K562 (cell line): ENCODE results near the gene INO80C. TPM values are rescaled to one million over a fixed set of nuclear protein-coding genes. Genes with fewer than 3 reads are reported as not detected.
A peak's percentile ranks its signal among the peaks of the same experiment; 100 is the strongest.

Source experiments
- ATAC-seq: fragments of 200-7000 bp; cut with Tn5 transposase; 3 replicates; pipeline ENCODE4 v1.9.1; 2020; ENCODE audit warnings: moderate library complexity
- BruUV-seq: library from RNA; stranded (reverse); fragments of 400-500 nt; replicated peaks from 2 replicates; lab custom pipeline; 2021; lab: Mats Ljungman, UMichigan
- CTCF ChIA-PET: fragments of 300-600 bp; formaldehyde crosslinking; extraction: SDS; loops from one replicate; lab custom pipeline; 2021; ENCODE audit warnings: low intra/inter-chr PET ratio; lab: Yijun Ruan, JAX
- POLR2A ChIA-PET: fragments of 300-600, 350-650 bp; sonication (Branson Sonifier 250); formaldehyde crosslinking; extraction: SDS; loops from one replicate; lab custom pipeline; 2021; ENCODE audit warnings: antibody characterized with exemption, inconsistent platforms; lab: Yijun Ruan, JAX
- DNase-seq, 4 experiments: peaks; one replicate each; pipeline versions ENCODE4 v3.0.0 to v3.0.0-alpha.2; 2011 to 2018; ENCODE audit warnings: low spot score in 3 of 4, mixed read lengths in 3 of 4; ENCODE audit errors: extremely low read depth in 1 of 4
- FAIRE-seq: peaks from 2 replicates; lab custom pipeline; 2011; peaks lifted over from hg19 to GRCh38; lab: Jason Lieb, UNC
- H2AFZ ChIP-seq: 2 replicates; pipeline ENCODE4 v1.6.0; 2011; ENCODE audit warnings: low read depth, low read length, control low read depth, inconsistent platforms
- H3K27ac ChIP-seq: fragments of 200-600 bp; 3 replicates; pipeline ENCODE4 v1.8.0; 2011; ENCODE audit warnings: low read depth, mild to moderate bottlenecking, control low read depth, inconsistent platforms, low read length, moderate library complexity, mixed read lengths; ENCODE audit errors: extremely low read depth
- H3K27me3 ChIP-seq, 2 experiments: fragments of 300-600 bp in 1 of 2; 2 replicates in 1 of 2; 3 replicates in 1 of 2; pipeline versions ENCODE4 v1.6.0 to v1.8.0; 2011; ENCODE audit warnings: inconsistent platforms in 2 of 2, low read length in 2 of 2, mild to moderate bottlenecking in 1 of 2, mixed read lengths in 1 of 2, moderate library complexity in 1 of 2; ENCODE audit not compliant: control insufficient read depth in 2 of 2, insufficient read depth in 2 of 2
- H3K36me3 ChIP-seq: fragments of 300-600 bp; 3 replicates; pipeline ENCODE4 v1.8.0; 2011; ENCODE audit warnings: mild to moderate bottlenecking, low read length, inconsistent platforms; ENCODE audit not compliant: control insufficient read depth, insufficient read depth
- H3K4me1 ChIP-seq, 2 experiments: fragments of 200-600 bp in 1 of 2; replicated peaks in 1 of 2; 2 replicates in 1 of 2; 3 replicates in 1 of 2; pipeline versions ENCODE4 v1.5.1 to v1.8.0; 2011; ENCODE audit warnings: inconsistent platforms in 2 of 2, low read length in 2 of 2, mild to moderate bottlenecking in 1 of 2, mixed read lengths in 1 of 2, moderate library complexity in 1 of 2; ENCODE audit not compliant: control insufficient read depth in 2 of 2, insufficient read depth in 2 of 2
- H3K4me2 ChIP-seq: 2 replicates; pipeline ENCODE4 v1.6.1; 2011; ENCODE audit warnings: low read length, control low read depth, inconsistent platforms, mixed read lengths; ENCODE audit not compliant: insufficient read depth
- H3K4me3 ChIP-seq: fragments of 200-600 bp; sonication (generic), shearing (Covaris generic); 2 replicates; pipeline ENCODE4 v1.5.1; 2016; ENCODE audit warnings: control low read depth, inconsistent platforms
- H3K79me2 ChIP-seq: fragments of 200-600 bp; 3 replicates; pipeline ENCODE4 v1.8.0; 2011; ENCODE audit warnings: low read length, inconsistent platforms; ENCODE audit not compliant: control insufficient read depth, insufficient read depth
- H3K9ac ChIP-seq, 2 experiments: 2 replicates each; pipeline versions ENCODE4 v1.6.0 to v1.6.1; 2011; ENCODE audit warnings: low read depth in 2 of 2, low read length in 2 of 2, control low read depth in 1 of 2, inconsistent platforms in 1 of 2, mild to moderate bottlenecking in 1 of 2, mixed read lengths in 1 of 2; ENCODE audit not compliant: insufficient read depth in 1 of 2
- H3K9me1 ChIP-seq: one replicate; pipeline ENCODE4 v1.6.0; 2011; ENCODE audit warnings: inconsistent platforms, mild to moderate bottlenecking, low read length, moderate library complexity; ENCODE audit not compliant: control insufficient read depth, insufficient read depth
- H3K9me3 ChIP-seq: replicated peaks from 2 replicates; pipeline ENCODE4 v1.5.1; 2011; ENCODE audit warnings: low read depth, low read length, inconsistent platforms; ENCODE audit not compliant: control insufficient read depth, insufficient read depth
- H4K20me1 ChIP-seq: replicated peaks from 2 replicates; pipeline ENCODE4 v1.6.1; 2011; ENCODE audit warnings: low read length, inconsistent platforms, mixed read lengths; ENCODE audit not compliant: control insufficient read depth, insufficient read depth
- ARID1B ChIP-seq: fragments of 450-650 bp; IDR thresholded peaks from 2 replicates; pipeline ENCODE4 v1.6.1; 2016; ENCODE audit warnings: antibody characterized with exemption, mild to moderate bottlenecking, inconsistent platforms
- CBFA2T2 ChIP-seq: fragments of 450-650 bp; conservative IDR thresholded peaks from 2 replicates; pipeline ENCODE4 v1.6.1; 2017; ENCODE audit warnings: mild to moderate bottlenecking
- CBFA2T3 ChIP-seq: fragments of 450-650 bp; IDR thresholded peaks from 2 replicates; pipeline ENCODE4 v1.6.1; 2017
- CGGBP1 ChIP-seq: fragments of 250-450 bp; sonication (Bioruptor Pico); IDR thresholded peaks from 2 replicates; pipeline ENCODE4 v1.9.0; 2021; ENCODE audit warnings: mild to moderate bottlenecking
- CTBP1 ChIP-seq: fragments of 450-650 bp; IDR thresholded peaks from 2 replicates; pipeline ENCODE4 v1.6.1; 2016; ENCODE audit warnings: borderline replicate concordance
- JUN ChIP-seq, 2 experiments: sonication (generic) in 1 of 2; formaldehyde crosslinking in 1 of 2; IDR thresholded peaks; 2 replicates each; pipeline versions ENCODE4 v1.6.1 to v1.8.0; 2012 to 2022; ENCODE audit warnings: borderline replicate concordance in 2 of 2, mild to moderate bottlenecking in 2 of 2, improper control_type of control experiment in 1 of 2, low read depth in 1 of 2, low read length in 1 of 2, missing genetic modification reagents in 1 of 2
- JUND ChIP-seq, 2 experiments: IDR thresholded peaks; 2 replicates in 1 of 2; 3 replicates in 1 of 2; pipeline ENCODE4 v1.6.1; 2011; ENCODE audit warnings: borderline replicate concordance in 2 of 2, low read depth in 2 of 2, low read length in 2 of 2, improper control_type of control experiment in 1 of 2, missing biosample characterization in 1 of 2, missing genetic modification characterization in 1 of 2, missing genetic modification reagents in 1 of 2
- MECOM ChIP-seq: fragments of 250-450 bp; sonication (Bioruptor Pico); IDR thresholded peaks from 2 replicates; pipeline ENCODE4 v1.8.0; 2022; ENCODE audit warnings: inconsistent platforms
- NCOR1 ChIP-seq: fragments of 450-650 bp; IDR thresholded peaks from 2 replicates; pipeline ENCODE4 v1.6.1; 2016; ENCODE audit warnings: mild to moderate bottlenecking, moderate library complexity
- NR4A1 ChIP-seq, 2 experiments: fragments of 250-450 bp in 1 of 2; fragments of 450-650 bp in 1 of 2; sonication (Bioruptor Pico) in 1 of 2; IDR thresholded peaks; 2 replicates each; pipeline versions ENCODE4 v1.4.0 to v1.6.1; 2016 to 2020; ENCODE audit warnings: mild to moderate bottlenecking in 2 of 2, missing compliant biosample characterization in 1 of 2, missing genetic modification characterization in 1 of 2, moderate library complexity in 1 of 2
- RCOR1 ChIP-seq, 2 experiments: IDR thresholded peaks; 2 replicates each; pipeline ENCODE4 v1.6.1; 2012; ENCODE audit warnings: low read depth in 2 of 2, low read length in 2 of 2, borderline replicate concordance in 1 of 2, improper control_type of control experiment in 1 of 2
- SLC30A9 ChIP-seq: fragments of 250-450 bp; sonication (Bioruptor Pico); IDR thresholded peaks from 2 replicates; pipeline ENCODE4 v1.8.0; 2022; ENCODE audit warnings: mild to moderate bottlenecking, moderate library complexity
- SMARCE1 ChIP-seq: fragments of 450-650 bp; IDR thresholded peaks from 2 replicates; pipeline ENCODE4 v1.7.1; 2016; ENCODE audit warnings: mild to moderate bottlenecking
- TAF15 ChIP-seq: fragments of 200-400 bp; formaldehyde crosslinking; IDR thresholded peaks from 2 replicates; pipeline ENCODE4 v1.6.1; 2017; ENCODE audit warnings: mild to moderate bottlenecking, low read depth, low read length, moderate library complexity
- TAL1 ChIP-seq: fragments of 450-650 bp; IDR thresholded peaks from 2 replicates; pipeline ENCODE4 v1.6.1; 2016; ENCODE audit warnings: mild to moderate bottlenecking
- TCF3 ChIP-seq: sonication (generic); formaldehyde crosslinking; IDR thresholded peaks from 2 replicates; pipeline ENCODE4 v1.4.0; 2020; ENCODE audit warnings: mild to moderate bottlenecking, missing genetic modification reagents
- TEAD4 ChIP-seq, 2 experiments: sonication (generic) in 1 of 2; formaldehyde crosslinking in 1 of 2; IDR thresholded peaks; 2 replicates each; pipeline versions ENCODE4 v1.6.1 to v1.8.0; 2012 to 2022; ENCODE audit warnings: borderline replicate concordance in 1 of 2, inconsistent platforms in 1 of 2, low read length in 1 of 2, mild to moderate bottlenecking in 1 of 2, missing genetic modification reagents in 1 of 2
- ZBTB12 ChIP-seq: fragments of 250-450 bp; sonication (Bioruptor Pico); IDR thresholded peaks from 2 replicates; pipeline ENCODE4 v1.4.0; 2020
- ZBTB8A ChIP-seq: fragments of 450-650 bp; IDR thresholded peaks from 2 replicates; pipeline ENCODE4 v1.6.1; 2018; ENCODE audit warnings: mild to moderate bottlenecking, moderate library complexity; ENCODE audit not compliant: partially characterized antibody
- WGBS: fragments of 100-300 bp; shearing (Covaris generic); methylation state at CpG from one replicate; pipeline ENCODE4 v1.1.6; 2016; ENCODE audit warnings: low coverage, mixed read lengths; ENCODE audit not compliant: insufficient coverage; ENCODE audit errors: missing lambda C conversion rate; 5-methylcytosine and 5-hydroxymethylcytosine counted together
- in situ Hi-C: fragments of 300-500 bp; cut with MboI; formaldehyde crosslinking; loops from 4 replicates; pipeline ENCODE4 v1.15.0; 2018; ENCODE audit warnings: inconsistent platforms, mixed read lengths
- intact Hi-C: fragments of 100-400 bp; cut with micrococcal nuclease; formaldehyde crosslinking; loops from 2 replicates; pipeline ENCODE4 v1.14.2; 2022
- polyA plus RNA-seq, 8 experiments: library from polyadenylated mRNA; depleted of rRNA in 4 of 8; stranded (reverse) in 5 of 8; unstranded in 3 of 8; fragments of >200 nt; fragmentation: Nextera tagmentation in 2 of 8; fragmentation: Illumina TruSeq in 1 of 8; extraction: Ambion mirVana in 2 of 8; extraction: Trizol in 1 of 8; gene quantifications; 2 replicates each; pipeline versions ENCODE4 v1.2.1 to v1.2.3, GENCODE V29; 2011 to 2014; ENCODE audit warnings: inconsistent platforms in 1 of 8, missing spikeins in 1 of 8
- total RNA-seq, 7 experiments: library from RNA; depleted of rRNA in 6 of 7; stranded (reverse); fragments of >200 nt in 6 of 7; fragmentation: Illumina TruSeq in 2 of 7; extraction: Trizol in 2 of 7; gene quantifications; 2 replicates each; pipeline versions ENCODE4 v1.2.1 to v1.2.3, GENCODE V29; 2011 to 2021; ENCODE audit warnings: low replicate concordance in 1 of 7

The INO80C gene
- total and polyA plus RNA-seq, 9 of the 15 experiments (the other 6 are each of a cell fraction or from before 2014, with no cell fraction given): 14.3 to 53.3 (median 46.6) TPM

GRCh38 chr18:35463050-35463449, 34.7 kb downstream of the INO80C start:
- peaks cover 15 to 50% of the 10 kb centered on the region in 2 experiments for H3K4me1 ChIP-seq
- intact Hi-C loops (no loop called here), in situ Hi-C loops (no loop called here)
- no peaks in the 10 kb centered on the region for H4K20me1 ChIP-seq
- H3K4me2 ChIP-seq: peak overlapping the region; percentile 9; the same call in 1 of the 2 replicates
- H3K36me3 ChIP-seq: no peaks in the 10 kb centered on the region
- H3K79me2 ChIP-seq: no peaks in the 10 kb centered on the region
- H3K27ac ChIP-seq: no peak overlapping the region; the same call in 2 of the 3 replicates
- CTCF ChIA-PET: no interaction called here
- H3K9ac ChIP-seq: no peak overlapping the region
- FAIRE-seq (no peak), DNase-seq (peak in 2 of 4 experiments; percentile 45 to 65), ATAC-seq (peak; percentile 10)
- no peak overlapping the region for H3K4me3 ChIP-seq
- no peaks in the 10 kb centered on the region for H3K9me3 ChIP-seq
- H2AFZ ChIP-seq: no peak overlapping the region
- H3K27me3 ChIP-seq: no peaks in the 10 kb centered on the region
- BruUV-seq: no TSS peak
- POLR2A ChIA-PET: interaction anchor here (0.6 to 1.8 kb wide), 2 partner anchors 8 to 34 kb away, joined by 5 to 6 read pairs; partner anchors contain the start of gene INO80C
- peaks cover 2% of the 10 kb centered on the region for H3K9me1 ChIP-seq
- WGBS: 10% methylated on average over 5 of the region's 5 CpGs
- TF ChIP-seq ZBTB8A (no peak), ZBTB12 (CRISPR knock-in tag) (no peak), TCF3 (peak; percentile 72), TAF15 (no peak), CBFA2T2 (peak; percentile 69), JUN (IDR thresholded peaks at IDR 0.05; ENCODE audit: borderline replicate concordance, low read depth, low read length) (peak; percentile 66; the same call in 1 of the 2 replicates), JUN (CRISPR knock-in tag; IDR thresholded peaks at IDR 0.05; ENCODE audit: borderline replicate concordance) (no peak), CGGBP1 (CRISPR knock-in tag) (no peak), TAL1 (peak; percentile 48), CTBP1 (peak; percentile 79), NR4A1 (CRISPR knock-in tag; IDR thresholded peaks at IDR 0.05) (no peak), NR4A1 (tag; IDR thresholded peaks at IDR 0.05) (0 out of 2 replicates have a peak, but pooled peaks have one; percentile 29), NCOR1 (peak; percentile 59; the same call in 1 of the 2 replicates), JUND (IDR thresholded peaks at IDR 0.05; ENCODE audit: borderline replicate concordance, low read depth, low read length) (peak; percentile 79), JUND (tag; IDR thresholded peaks at IDR 0.05; ENCODE audit: borderline replicate concordance, low read depth, low read length) (peak; percentile 63; the same call in 1 of the 3 replicates), SLC30A9 (no peak), SMARCE1 (peak; percentile 18; the same call in 1 of the 2 replicates), CBFA2T3 (peak; percentile 78), MECOM (CRISPR knock-in tag) (peak; percentile 57), ARID1B (peak; percentile 74), TEAD4 (IDR thresholded peaks at IDR 0.05; ENCODE audit: low read length) (peak; percentile 80), TEAD4 (CRISPR knock-in tag; IDR thresholded peaks at IDR 0.05; ENCODE audit: borderline replicate concordance) (no peak), RCOR1 (IDR thresholded peaks at IDR 0.05; ENCODE audit: borderline replicate concordance in 1 of 2, low read depth in 2 of 2, low read length in 2 of 2) (peak in 1 of 2 experiments; percentile 73; a peak in 1 of 4 replicates)
